Loucy (cell line): ENCODE data around the gene CD209.

ENCODE experiments used
- H2AFZ ChIP-seq: fragments of 200-600 bp; sonication (generic); 2 replicates; pipeline ENCODE4 v1.6.0; 2016; ENCODE audit warnings: antibody characterized with exemption, mild to moderate bottlenecking, low read length, moderate library complexity
- H3F3A ChIP-seq: fragments of 200-600 bp; 2 replicates; pipeline ENCODE4 v1.6.0; 2016; ENCODE audit warnings: antibody characterized with exemption, low read depth, mild to moderate bottlenecking
- H3K27me3 ChIP-seq: fragments of 200-600 bp; sonication (generic); 2 replicates; pipeline ENCODE4 v1.6.1; 2014; ENCODE audit warnings: low read length, mild to moderate bottlenecking; ENCODE audit not compliant: insufficient read depth, poor library complexity, severe bottlenecking
- H3K36me3 ChIP-seq: fragments of 200-600 bp; sonication (generic); 2 replicates; pipeline ENCODE4 v1.6.1; 2016; ENCODE audit warnings: low read length; ENCODE audit not compliant: insufficient read depth
- H3K4me1 ChIP-seq: fragments of 200-600 bp; sonication (generic); 2 replicates; pipeline ENCODE4 v1.5.1; 2014; ENCODE audit warnings: low read length, mild to moderate bottlenecking; ENCODE audit not compliant: insufficient read depth, poor library complexity, severe bottlenecking
- H3K4me2 ChIP-seq: fragments of 200-600 bp; sonication (generic); 2 replicates; pipeline ENCODE4 v1.6.0; 2014; ENCODE audit warnings: antibody characterized with exemption, low read length, low read depth, mild to moderate bottlenecking; ENCODE audit not compliant: poor library complexity, severe bottlenecking
- H3K4me3 ChIP-seq: fragments of 200-600 bp; sonication (generic); 2 replicates; pipeline ENCODE4 v1.5.1; 2014; ENCODE audit warnings: low read length, mild to moderate bottlenecking, mixed read lengths; ENCODE audit not compliant: poor library complexity, severe bottlenecking
- H3K79me2 ChIP-seq: fragments of 200-600 bp; sonication (generic); 2 replicates; pipeline ENCODE4 v1.6.1; 2014; ENCODE audit warnings: low read length; ENCODE audit not compliant: insufficient read depth
- H3K9ac ChIP-seq: fragments of 200-600 bp; sonication (generic); 2 replicates; pipeline ENCODE4 v1.6.0; 2014; ENCODE audit warnings: mild to moderate bottlenecking, low read depth, low read length, moderate library complexity; ENCODE audit not compliant: poor library complexity, severe bottlenecking
- H3K9me2 ChIP-seq: fragments of 200-600 bp; sonication (generic); replicated peaks from 2 replicates; pipeline ENCODE4 v1.6.1; 2016; ENCODE audit warnings: low read depth, low read length, mixed read lengths
- H3K9me3 ChIP-seq: fragments of 200-600 bp; sonication (generic); 2 replicates; pipeline ENCODE4 v1.6.1; 2014; ENCODE audit warnings: mild to moderate bottlenecking, antibody characterized with exemption, low read length, low read depth; ENCODE audit not compliant: insufficient read depth
- H4K20me1 ChIP-seq: fragments of 200-600 bp; sonication (generic); 2 replicates; pipeline ENCODE4 v1.6.0; 2014; ENCODE audit warnings: antibody characterized with exemption, low read length, mild to moderate bottlenecking; ENCODE audit not compliant: insufficient read depth, poor library complexity, severe bottlenecking
- EZH2phosphoT487 ChIP-seq: fragments of 200-600 bp; IDR thresholded peaks from 2 replicates; pipeline ENCODE4 v1.6.1; 2018; ENCODE audit warnings: antibody characterized with exemption, mild to moderate bottlenecking, moderate library complexity, borderline replicate concordance
- TF ChIP-seq, protein P1 (sequence below): fragments of 200-600 bp; sonication (generic); conservative IDR thresholded peaks from 2 replicates; pipeline ENCODE4 v1.5.1; 2014; ENCODE audit warnings: mild to moderate bottlenecking, antibody characterized with exemption, low read length

CD209 gene

DNA sequence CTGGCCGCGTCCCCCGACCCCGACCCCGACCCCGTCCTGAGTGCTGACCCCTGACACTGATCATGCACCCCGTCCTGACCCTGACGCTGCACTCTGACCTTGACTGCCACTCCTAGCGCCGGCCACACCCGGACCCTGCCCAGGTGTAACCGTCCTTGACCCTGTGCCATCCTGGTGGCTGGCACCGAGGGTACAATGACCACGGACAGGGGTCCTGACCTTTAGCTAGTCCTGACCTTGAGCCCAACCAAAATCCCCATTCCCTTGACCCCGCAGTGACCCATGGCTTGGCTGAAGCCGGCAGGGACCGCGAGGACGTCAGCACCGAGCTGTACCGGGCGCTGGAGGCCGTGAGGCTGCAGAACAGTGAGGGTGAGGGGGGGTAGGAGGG lies 41.6 kb upstream of the CD209 start:
- Histone ChIP-seq H3K36me3 (no peaks in the 10 kb centered on the region), H3K4me2 (no peak overlapping the region), H3K79me2 (no peaks in the 10 kb centered on the region), H2AFZ (no peak overlapping the region), H3F3A (no peaks in the 10 kb centered on the region), H4K20me1 (no peaks in the 10 kb centered on the region), H3K27me3 (no peaks in the 10 kb centered on the region), H3K9ac (no peak overlapping the region), H3K9me2 (no peaks in the 10 kb centered on the region), H3K4me3 (no peak overlapping the region), H3K9me3 (peaks cover 5% of the 10 kb centered on the region; the same call in 1 of the 2 replicates), H3K4me1 (no peaks in the 10 kb centered on the region)
- TF ChIP-seq EZH2phosphoT487 = no peak
- TF ChIP-seq, protein P1, sequence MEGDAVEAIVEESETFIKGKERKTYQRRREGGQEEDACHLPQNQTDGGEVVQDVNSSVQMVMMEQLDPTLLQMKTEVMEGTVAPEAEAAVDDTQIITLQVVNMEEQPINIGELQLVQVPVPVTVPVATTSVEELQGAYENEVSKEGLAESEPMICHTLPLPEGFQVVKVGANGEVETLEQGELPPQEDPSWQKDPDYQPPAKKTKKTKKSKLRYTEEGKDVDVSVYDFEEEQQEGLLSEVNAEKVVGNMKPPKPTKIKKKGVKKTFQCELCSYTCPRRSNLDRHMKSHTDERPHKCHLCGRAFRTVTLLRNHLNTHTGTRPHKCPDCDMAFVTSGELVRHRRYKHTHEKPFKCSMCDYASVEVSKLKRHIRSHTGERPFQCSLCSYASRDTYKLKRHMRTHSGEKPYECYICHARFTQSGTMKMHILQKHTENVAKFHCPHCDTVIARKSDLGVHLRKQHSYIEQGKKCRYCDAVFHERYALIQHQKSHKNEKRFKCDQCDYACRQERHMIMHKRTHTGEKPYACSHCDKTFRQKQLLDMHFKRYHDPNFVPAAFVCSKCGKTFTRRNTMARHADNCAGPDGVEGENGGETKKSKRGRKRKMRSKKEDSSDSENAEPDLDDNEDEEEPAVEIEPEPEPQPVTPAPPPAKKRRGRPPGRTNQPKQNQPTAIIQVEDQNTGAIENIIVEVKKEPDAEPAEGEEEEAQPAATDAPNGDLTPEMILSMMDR = no peak

DNA sequence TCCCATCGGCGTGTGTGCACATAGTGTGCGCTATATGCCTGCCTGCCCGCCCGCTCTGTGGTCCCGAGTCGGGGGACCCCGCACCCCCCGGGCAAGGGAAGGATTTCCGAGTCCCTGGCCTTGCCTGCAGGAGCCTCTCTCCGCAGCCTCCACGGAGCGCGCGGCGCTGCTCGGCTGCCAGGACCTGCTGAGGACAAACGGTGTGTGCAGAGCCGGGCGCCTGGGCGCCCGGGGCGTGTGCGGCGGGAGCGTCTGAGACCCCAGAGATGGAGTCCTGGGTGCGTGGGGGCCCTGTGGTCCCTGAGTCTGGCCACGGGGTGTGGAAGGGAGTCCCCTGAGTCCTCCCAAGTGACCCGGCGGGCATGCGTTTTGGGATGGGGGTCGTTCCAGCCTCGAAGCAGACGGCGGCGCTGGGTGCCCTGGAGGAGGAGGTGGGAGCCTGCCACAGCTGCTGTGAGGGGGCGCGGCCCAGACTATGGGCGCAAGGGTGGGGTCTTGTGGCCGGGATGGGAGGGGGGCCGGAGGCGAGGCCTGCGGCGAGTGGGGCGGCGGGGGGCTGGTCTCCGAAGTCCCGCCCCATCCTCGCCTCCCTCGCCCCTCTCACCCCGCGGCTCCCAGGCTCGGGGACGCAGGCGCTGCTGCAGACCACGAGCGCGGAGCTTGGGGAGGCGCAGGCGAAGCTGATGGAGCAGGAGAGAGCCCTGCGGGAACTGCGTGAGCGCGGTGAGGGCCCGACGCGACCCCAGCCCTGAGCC lies 41.0 kb upstream of the CD209 start:
- Histone ChIP-seq H3K36me3 (no peaks in the 10 kb centered on the region), H3K4me2 (no peak overlapping the region), H2AFZ (no peak overlapping the region), H3K9ac (no peak overlapping the region), H3K9me2 (no peaks in the 10 kb centered on the region), H3K79me2 (no peaks in the 10 kb centered on the region), H4K20me1 (no peaks in the 10 kb centered on the region), H3F3A (no peaks in the 10 kb centered on the region), H3K4me1 (no peaks in the 10 kb centered on the region), H3K4me3 (no peak overlapping the region), H3K27me3 (no peaks in the 10 kb centered on the region), H3K9me3 (peaks cover 5% of the 10 kb centered on the region; the same call in 1 of the 2 replicates)
- TF ChIP-seq, protein P1 = no peak
- no peak for TF ChIP-seq EZH2phosphoT487

DNA sequence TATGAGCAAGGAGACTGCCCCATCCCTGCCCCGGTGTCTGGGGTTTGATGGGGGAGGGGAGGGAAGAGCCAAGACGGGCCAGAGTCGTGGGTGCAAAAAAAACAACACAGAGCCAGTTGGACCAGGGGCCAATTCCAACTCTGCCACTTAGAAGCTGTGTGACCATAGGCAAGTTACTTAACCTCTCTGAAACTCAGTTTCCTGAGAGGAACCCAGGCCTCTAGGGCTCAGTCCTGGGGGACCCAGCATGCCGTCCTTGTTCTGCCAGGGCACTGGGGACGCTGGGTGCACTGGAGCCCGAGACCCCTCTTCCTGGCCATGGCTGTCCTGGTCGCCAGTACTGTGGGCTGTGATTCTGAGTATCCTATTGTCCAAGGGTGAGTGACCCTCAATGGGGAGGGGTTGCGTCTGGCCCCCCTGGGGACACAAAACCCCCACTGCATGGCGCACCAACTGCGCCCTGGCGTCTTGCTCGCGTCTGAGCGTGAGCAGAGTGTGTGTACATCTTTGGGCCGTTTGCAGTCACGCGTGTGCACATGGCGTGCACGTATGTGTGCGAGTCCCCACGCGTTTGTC lies 40.4 kb upstream of the CD209 start:
- Histone ChIP-seq H3K27me3 (no peaks in the 10 kb centered on the region), H3K9ac (no peak overlapping the region), H3K4me2 (no peak overlapping the region), H4K20me1 (no peaks in the 10 kb centered on the region), H3F3A (no peaks in the 10 kb centered on the region), H2AFZ (no peak overlapping the region), H3K36me3 (no peaks in the 10 kb centered on the region), H3K4me3 (no peak overlapping the region), H3K9me3 (peaks cover 5% of the 10 kb centered on the region; the same call in 1 of the 2 replicates), H3K9me2 (no peaks in the 10 kb centered on the region), H3K4me1 (no peaks in the 10 kb centered on the region), H3K79me2 (no peaks in the 10 kb centered on the region)
- TF ChIP-seq EZH2phosphoT487 = no peak
- TF ChIP-seq, protein P1 = no peak
